ENCODE data around the gene MSN. TPM values are rescaled to one million over a fixed set of nuclear protein-coding genes. Genes with fewer than 3 reads are reported as not detected.
"Not testable (repeated sequence)": the region's sequence is repeated elsewhere in the genome, so short reads cannot be mapped to it uniquely, and the experiment has no call there.

MSN gene
- total RNA-seq, 2 experiments from 2014 or later, result 494 to 502 TPM

- ChIA-PET CTCF (no interaction called here), POLR2A (no interaction called here)
- Mint-ChIP-seq H3K36me3 (peaks cover 3% of the 10 kb centered on the region), H3K27ac (no peak overlapping the region), H3K27me3 (no peaks in the 10 kb centered on the region), H3K9me3 (peaks cover 21% of the 10 kb centered on the region), H3K4me1 (ENCODE audit: low read depth) (peaks cover 51% of the 10 kb centered on the region), H3K4me3 (no peak overlapping the region)
- DNase-seq, result no peak
- intact Hi-C loops (cut with micrococcal nuclease), result no loop called here
Observed at GRCh38 chrX:65758505-65758904, 91.1 kb downstream of the MSN start.

- H3K4me3 Mint-ChIP-seq; H3K36me3 Mint-ChIP-seq; H3K27ac Mint-ChIP-seq; H3K27me3 Mint-ChIP-seq; CTCF ChIA-PET; DNase-seq; POLR2A ChIA-PET; intact Hi-C loops (cut with micrococcal nuclease): not testable (repeated sequence)
- Mint-ChIP-seq H3K9me3 (peaks cover 14% of the 10 kb centered on the region), H3K4me1 (ENCODE audit: low read depth) (peaks cover 52% of the 10 kb centered on the region)
Observed at GRCh38 chrX:65759525-65759924, 92.1 kb downstream of the MSN start.

- no peak for DNase-seq
- ChIA-PET CTCF (no interaction called here), POLR2A (no interaction called here)
- Mint-ChIP-seq H3K36me3 (no peaks in the 10 kb centered on the region), H3K4me3 (no peak overlapping the region), H3K9me3 (no peaks in the 10 kb centered on the region), H3K27ac (no peak overlapping the region), H3K27me3 (no peaks in the 10 kb centered on the region), H3K4me1 (ENCODE audit: low read depth) (no peaks in the 10 kb centered on the region)
- intact Hi-C loops (cut with micrococcal nuclease), result no loop called here
Observed at GRCh38 chrX:65769564-65770292, 102.3 kb downstream of the MSN start.

- ChIA-PET CTCF (no interaction called here), POLR2A (no interaction called here)
- H3K4me1 Mint-ChIP-seq (ENCODE audit: low read depth), result no peaks in the 10 kb centered on the region
- H3K9me3 Mint-ChIP-seq, result no peaks in the 10 kb centered on the region
- DNase-seq, result no peak
- H3K27ac Mint-ChIP-seq, result no peak overlapping the region
- intact Hi-C loops (cut with micrococcal nuclease), result no loop called here
- no peaks in the 10 kb centered on the region for H3K36me3 Mint-ChIP-seq
- no peaks in the 10 kb centered on the region for H3K27me3 Mint-ChIP-seq
- H3K4me3 Mint-ChIP-seq, result no peak overlapping the region
Observed at GRCh38 chrX:65772842-65773241, 105.4 kb downstream of the MSN start.

- CTCF ChIA-PET, result interaction anchor here (0.6 kb wide), 1 partner anchor 203 kb away, joined by 3 read pairs; no protein-coding TSS in a partner anchor
Observed at GRCh38 chrX:65781845-65782244, 114.4 kb downstream of the MSN start.

GRCh38 chrX:65783746-65784145 lies 116.3 kb downstream of the MSN start:
- H3K36me3 Mint-ChIP-seq, result no peaks in the 10 kb centered on the region
- H3K27me3 Mint-ChIP-seq, result no peaks in the 10 kb centered on the region
- peaks cover 13% of the 10 kb centered on the region for H3K4me1 Mint-ChIP-seq (ENCODE audit: low read depth)
- no peaks in the 10 kb centered on the region for H3K9me3 Mint-ChIP-seq
- H3K27ac Mint-ChIP-seq, result no peak overlapping the region
- DNase-seq, result no peak
- intact Hi-C loops (cut with micrococcal nuclease), result no loop called here
- ChIA-PET POLR2A (no interaction called here), CTCF (interaction anchor here (0.8 kb wide), 1 partner anchor 202 kb away, joined by 3 read pairs; no protein-coding TSS in a partner anchor)
- no peak overlapping the region for H3K4me3 Mint-ChIP-seq

More at GRCh38 chrX:65781845-65782244, 114.4 kb downstream of the MSN start:
- H3K27ac Mint-ChIP-seq, result no peak overlapping the region
- H3K4me1 Mint-ChIP-seq (ENCODE audit: low read depth), result peaks cover 13% of the 10 kb centered on the region
- H3K9me3 Mint-ChIP-seq, result no peaks in the 10 kb centered on the region
- intact Hi-C loops (cut with micrococcal nuclease), result no loop called here
- H3K36me3 Mint-ChIP-seq, result no peaks in the 10 kb centered on the region
- POLR2A ChIA-PET, result no interaction called here
- no peak overlapping the region for H3K4me3 Mint-ChIP-seq
- no peak for DNase-seq
- H3K27me3 Mint-ChIP-seq, result no peaks in the 10 kb centered on the region

Other genes starting within 250 kb of the MSN start
- 10 to 100 TPM; 56.7 to 57.9 TPM for gene LAS1L, start 132.9 kb upstream of the MSN start, total RNA-seq